ENCODE measurements around the gene COMT. TPM values are rescaled to one million over a fixed set of nuclear protein-coding genes. Genes with fewer than 3 reads are reported as not detected.
A peak's percentile ranks its signal among the peaks of the same experiment; 100 is the strongest.

COMT gene
- total and polyA plus RNA-seq, 2 of the 4 experiments (the other 2 are of a cell fraction): 202 to 347 TPM

DNA sequence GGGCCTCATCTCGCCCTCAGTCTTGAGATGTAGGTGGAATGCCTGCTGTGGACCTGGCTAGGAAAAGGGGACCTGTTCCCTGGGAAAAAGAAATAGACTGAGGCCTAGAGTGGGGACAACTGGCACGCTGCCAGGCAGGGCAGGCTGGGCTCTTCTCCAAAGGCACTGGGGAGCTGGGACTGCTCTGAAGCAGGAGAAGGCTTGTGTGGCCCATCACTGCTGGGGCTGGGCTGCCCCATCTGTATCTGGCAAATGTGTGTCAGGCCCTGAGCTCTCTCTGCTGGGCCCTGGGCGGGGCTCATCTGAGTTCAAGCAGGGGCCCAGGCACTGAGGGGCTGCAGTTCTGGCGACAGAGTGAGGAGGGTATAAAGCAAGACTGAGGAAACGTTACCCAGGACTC, 42.2 kb downstream of the COMT start:
- Histone ChIP-seq H2BK5ac (ENCODE audit: low read depth, low read length, poor library complexity, severe bottlenecking) (no peak overlapping the region), H4K91ac (ENCODE audit: insufficient read depth, low read depth, low read length) (no peak overlapping the region), H3K23ac (ENCODE audit: low read depth, low read length) (no peak overlapping the region), H3K56ac (ENCODE audit: extremely low read depth, insufficient read depth, low read length) (no peak overlapping the region), H3K4me3 (ENCODE audit: insufficient read depth, low read depth, low read length) (no peak overlapping the region), H3K4ac (ENCODE audit: low read depth, low read length) (peak overlapping the region; percentile 30; the same call in 1 of the 2 replicates), H2BK15ac (ENCODE audit: low read depth, low read length) (no peak overlapping the region), H3K27ac (ENCODE audit: insufficient read depth, low read length) (no peak overlapping the region), H2AK9ac (replicated peaks; ENCODE audit: low read depth, low read length, poor library complexity) (peak overlapping the region; percentile 87), H3K4me1 (ENCODE audit: control insufficient read depth, insufficient read depth, low read length) (peaks cover 13% of the 10 kb centered on the region), H3K9me1 (ENCODE audit: insufficient read depth, low read length) (peaks cover 17% of the 10 kb centered on the region), H2BK120ac (ENCODE audit: low read depth, low read length) (no peak overlapping the region), H3K9me3 (ENCODE audit: control insufficient read depth, insufficient read depth, low read length) (no peaks in the 10 kb centered on the region), H3K14ac (replicated peaks; ENCODE audit: low read depth, low read length) (0 out of 2 replicates have a peak overlapping the region, but pooled peaks have one; percentile 1), H2BK20ac (ENCODE audit: low read depth, low read length) (0 out of 2 replicates have a peak overlapping the region, but pooled peaks have one; percentile 18), H3K27me3 (ENCODE audit: control insufficient read depth, insufficient read depth, low read length) (no peaks in the 10 kb centered on the region), H3K4me2 (ENCODE audit: low read depth, low read length) (no peak overlapping the region), H4K8ac (ENCODE audit: low read depth in 2 of 2, low read length in 2 of 2) (peak overlapping the region; percentile 24 to 53; a peak in 1 of 4 replicates), H4K20me1 (ENCODE audit: insufficient read depth, low read length) (peaks cover 18% of the 10 kb centered on the region; the same call in 1 of the 2 replicates), H3K18ac (ENCODE audit: low read depth, low read length) (no peak overlapping the region), H3K79me1 (ENCODE audit: low read depth in 1 of 2, low read length in 2 of 2) (peaks cover 4 to 37% of the 10 kb centered on the region in 2 experiments; a peak in 3 of 4 replicates), H3K36me3 (ENCODE audit: control insufficient read depth, insufficient read depth, low read length) (peaks cover 12% of the 10 kb centered on the region), H3K9ac (ENCODE audit: low read depth, low read length) (no peak overlapping the region), H2AFZ (replicated peaks; ENCODE audit: low read length, poor library complexity) (peak overlapping the region; percentile 44), H2AK5ac (ENCODE audit: low read depth, low read length) (peak overlapping the region; percentile 69; the same call in 1 of the 2 replicates), H4K5ac (ENCODE audit: low read depth, low read length) (no peak overlapping the region)
- no TSS peak for BruUV-seq (replicated peaks)
- ChIA-PET POLR2A (ENCODE audit: unreplicated experiment) (no interaction called here), CTCF (no interaction called here)
- WGBS, 2 experiments (ENCODE audit: extremely low coverage in 2 of 2, insufficient read length in 1 of 2): 0% methylated on average over 1 of the region's 5 CpGs; no CpG with 5 or more reads in 1 of the 2 experiments
- intact Hi-C loops (cut with micrococcal nuclease): no loop called here
- no peak for TF ChIP-seq CHD1 (IDR thresholded peaks at IDR 0.05; ENCODE audit: low read depth, low read length)
- TF ChIP-seq RFX5 (IDR thresholded peaks at IDR 0.05; ENCODE audit: low read depth, low read length): no peak
- no peak for TF ChIP-seq POLR2A (IDR thresholded peaks at IDR 0.05; ENCODE audit: low read depth, low read length)
- TF ChIP-seq NFE2L2 (IDR thresholded peaks at IDR 0.05; ENCODE audit: low read depth, low read length): no peak
- TF ChIP-seq MAZ (IDR thresholded peaks at IDR 0.05; ENCODE audit: borderline replicate concordance, low read depth, low read length): no peak
- no peak for TF ChIP-seq FOS (IDR thresholded peaks at IDR 0.05; ENCODE audit: low read depth, low read length)
- TF ChIP-seq, protein P1, sequence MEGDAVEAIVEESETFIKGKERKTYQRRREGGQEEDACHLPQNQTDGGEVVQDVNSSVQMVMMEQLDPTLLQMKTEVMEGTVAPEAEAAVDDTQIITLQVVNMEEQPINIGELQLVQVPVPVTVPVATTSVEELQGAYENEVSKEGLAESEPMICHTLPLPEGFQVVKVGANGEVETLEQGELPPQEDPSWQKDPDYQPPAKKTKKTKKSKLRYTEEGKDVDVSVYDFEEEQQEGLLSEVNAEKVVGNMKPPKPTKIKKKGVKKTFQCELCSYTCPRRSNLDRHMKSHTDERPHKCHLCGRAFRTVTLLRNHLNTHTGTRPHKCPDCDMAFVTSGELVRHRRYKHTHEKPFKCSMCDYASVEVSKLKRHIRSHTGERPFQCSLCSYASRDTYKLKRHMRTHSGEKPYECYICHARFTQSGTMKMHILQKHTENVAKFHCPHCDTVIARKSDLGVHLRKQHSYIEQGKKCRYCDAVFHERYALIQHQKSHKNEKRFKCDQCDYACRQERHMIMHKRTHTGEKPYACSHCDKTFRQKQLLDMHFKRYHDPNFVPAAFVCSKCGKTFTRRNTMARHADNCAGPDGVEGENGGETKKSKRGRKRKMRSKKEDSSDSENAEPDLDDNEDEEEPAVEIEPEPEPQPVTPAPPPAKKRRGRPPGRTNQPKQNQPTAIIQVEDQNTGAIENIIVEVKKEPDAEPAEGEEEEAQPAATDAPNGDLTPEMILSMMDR (conservative IDR thresholded peaks at IDR 0.05; ENCODE audit: low read depth, low read length): no peak
- no peak for TF ChIP-seq CEBPB (IDR thresholded peaks at IDR 0.05; ENCODE audit: low read depth, low read length)
- TF ChIP-seq RAD21 (IDR thresholded peaks at IDR 0.05; ENCODE audit: low read length): no peak
- no peak for TF ChIP-seq MAFK (IDR thresholded peaks at IDR 0.05; ENCODE audit: low read depth, low read length)
- TF ChIP-seq SMC3 (IDR thresholded peaks at IDR 0.05; ENCODE audit: low read depth, low read length): no peak
- TF ChIP-seq, protein P2, sequence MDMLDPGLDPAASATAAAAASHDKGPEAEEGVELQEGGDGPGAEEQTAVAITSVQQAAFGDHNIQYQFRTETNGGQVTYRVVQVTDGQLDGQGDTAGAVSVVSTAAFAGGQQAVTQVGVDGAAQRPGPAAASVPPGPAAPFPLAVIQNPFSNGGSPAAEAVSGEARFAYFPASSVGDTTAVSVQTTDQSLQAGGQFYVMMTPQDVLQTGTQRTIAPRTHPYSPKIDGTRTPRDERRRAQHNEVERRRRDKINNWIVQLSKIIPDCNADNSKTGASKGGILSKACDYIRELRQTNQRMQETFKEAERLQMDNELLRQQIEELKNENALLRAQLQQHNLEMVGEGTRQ (IDR thresholded peaks at IDR 0.05; ENCODE audit: low read depth, low read length): no peak
- dilution Hi-C loops (cut with HindIII; ENCODE audit: low sequenced_read_pairs, unreplicated experiment): no loop called here
- in situ Hi-C loops (cut with MboI; ENCODE audit: low sequenced_read_pairs): no loop called here
- ATAC-seq (ENCODE audit: low read depth) (no peak), DNase-seq (no peak)
